HG03135 (cell line): Measurements from ENCODE around the gene ZNF512.
"Not testable (repeated sequence)": the region's sequence is repeated elsewhere in the genome, so short reads cannot be mapped to it uniquely, and the experiment has no call there.

ENCODE experiments used
- ATAC-seq: cut with Tn5 transposase; IDR thresholded peaks from one replicate; pipeline ENCODE4 v1.9.1; 2021; ENCODE audit warnings: mild to moderate bottlenecking, moderate library complexity; ENCODE audit not compliant: unreplicated experiment

Gene ZNF512

GRCh38 chr2:27582129-27582694 lies 630 bp upstream of the ZNF512 start:
- ATAC-seq: no peak

- ATAC-seq: peak; percentile 10
These were observed 611 bp downstream of the ZNF512 start for GRCh38 chr2:27583390-27583915.

GRCh38 chr2:27584597-27584996 lies 1.8 kb downstream of the ZNF512 start:
- ATAC-seq: no peak

- ATAC-seq: no peak
These were observed 4.2 kb downstream of the ZNF512 start for GRCh38 chr2:27587025-27587424.

GRCh38 chr2:27588308-27588707 lies 5.5 kb downstream of the ZNF512 start:
- no peak for ATAC-seq

GRCh38 chr2:27591745-27592144 lies 8.9 kb downstream of the ZNF512 start:
- no peak for ATAC-seq

- ATAC-seq: no peak
These were observed 10.4 kb downstream of the ZNF512 start for GRCh38 chr2:27593240-27593639.

GRCh38 chr2:27594020-27594703 lies 11.3 kb downstream of the ZNF512 start:
- ATAC-seq: not testable (repeated sequence)

- ATAC-seq: not testable (repeated sequence)
These were observed 12.6 kb downstream of the ZNF512 start for GRCh38 chr2:27595412-27595811.

- ATAC-seq: no peak
These were observed 13.8 kb downstream of the ZNF512 start for GRCh38 chr2:27596627-27597026.

- ATAC-seq: no peak
These were observed 23.8 kb downstream of the ZNF512 start for GRCh38 chr2:27606611-27607010.

GRCh38 chr2:27613985-27614384 lies 31.1 kb downstream of the ZNF512 start:
- no peak for ATAC-seq

- ATAC-seq: no peak
These were observed 32.5 kb downstream of the ZNF512 start for GRCh38 chr2:27615316-27615715.

- ATAC-seq: no peak
These were observed 38.7 kb downstream of the ZNF512 start for GRCh38 chr2:27621524-27621923.

GRCh38 chr2:27622921-27623384 lies 40.1 kb downstream of the ZNF512 start:
- ATAC-seq: no peak

- no peak for ATAC-seq
These were observed 42.1 kb downstream of the ZNF512 start for GRCh38 chr2:27624943-27625342.

- ATAC-seq: not testable (repeated sequence)
These were observed 43.5 kb downstream of the ZNF512 start for GRCh38 chr2:27626323-27626722.

- ATAC-seq: not testable (repeated sequence)
These were observed 44.1 kb downstream of the ZNF512 start for GRCh38 chr2:27626921-27627320.

- ATAC-seq: peak; percentile 16
These were observed 45.3 kb downstream of the ZNF512 start for GRCh38 chr2:27627963-27628766.

- peak; percentile 98 for ATAC-seq
These were observed 46.2 kb downstream of the ZNF512 start, which contains the start of the genes CCDC121 and GPN1 for GRCh38 chr2:27628767-27629709. CCDC121 (minus strand) TSS chr2:27629012; CDS start chr2:27627799, 1,213 bp downstream. GPN1 (plus strand) TSS chr2:27629050; CDS start chr2:27629059, 9 bp downstream.
